ENCODE results near the gene COX5A. TPM values are rescaled to one million over a fixed set of nuclear protein-coding genes. Genes with fewer than 3 reads are reported as not detected.
"Not testable (repeated sequence)": the region's sequence is repeated elsewhere in the genome, so short reads cannot be mapped to it uniquely, and the experiment has no call there.

COX5A gene
- total RNA-seq, 2 experiments from 2014 or later, result 168 to 391 TPM

- DNase-seq (ENCODE audit: low spot score), result no peak
- Histone ChIP-seq H3K4me1 (ENCODE audit: insufficient read depth, low read length, poor library complexity, severe bottlenecking) (peaks cover 22% of the 10 kb centered on the region), H3K9me3 (ENCODE audit: low read length) (no peaks in the 10 kb centered on the region), H2AFZ (ENCODE audit: low read length) (no peak overlapping the region), H3K4me2 (ENCODE audit: low read length) (no peak overlapping the region), H4K20me1 (ENCODE audit: insufficient read depth, low read length) (no peaks in the 10 kb centered on the region), H3K27ac (ENCODE audit: low read depth, low read length, poor library complexity, severe bottlenecking) (no peak overlapping the region), H3K9me2 (ENCODE audit: insufficient read depth, low read length) (no peaks in the 10 kb centered on the region), H3K36me3 (ENCODE audit: insufficient read depth, low read length) (peaks cover 79% of the 10 kb centered on the region), H3K4me3 (ENCODE audit: low read depth, low read length, poor library complexity, severe bottlenecking) (no peak overlapping the region), H3K79me2 (ENCODE audit: insufficient read depth, low read depth, low read length) (no peaks in the 10 kb centered on the region)
- intact Hi-C loops (cut with micrococcal nuclease; ENCODE audit: unreplicated experiment), result no loop called here
- ChIA-PET POLR2A (interaction anchor here (0.6 to 1.1 kb wide), 2 partner anchors 10 to 45 kb away, joined by 3 read pairs; partner anchors contain the start of gene FAM219B), CTCF (ENCODE audit: unreplicated experiment) (no interaction called here)
- TF ChIP-seq CTCF (conservative IDR thresholded peaks at IDR 0.05; ENCODE audit: low read length) (no peak), EZH2phosphoT487 (IDR thresholded peaks at IDR 0.05; ENCODE audit: borderline replicate concordance, low read depth, low read length) (no peak)
- BruUV-seq (replicated peaks), result no TSS peak
Measured at GRCh38 chr15:74897300-74897701, 40.6 kb downstream of the COX5A start.

GRCh38 chr15:74896316-74896715 lies 41.6 kb downstream of the COX5A start:
- TF ChIP-seq CTCF (conservative IDR thresholded peaks at IDR 0.05; ENCODE audit: low read length) (no peak), EZH2phosphoT487 (IDR thresholded peaks at IDR 0.05; ENCODE audit: borderline replicate concordance, low read depth, low read length) (no peak)
- BruUV-seq (replicated peaks), result no TSS peak
- H3K36me3 ChIP-seq (ENCODE audit: insufficient read depth, low read length), result peaks cover 80% of the 10 kb centered on the region
- no peak overlapping the region for H3K4me2 ChIP-seq (ENCODE audit: low read length)
- intact Hi-C loops (cut with micrococcal nuclease; ENCODE audit: unreplicated experiment), result no loop called here
- H4K20me1 ChIP-seq (ENCODE audit: insufficient read depth, low read length), result no peaks in the 10 kb centered on the region
- POLR2A ChIA-PET, result interaction anchor here (1.2 to 1.5 kb wide), 2 partner anchors 9 to 10 kb away, joined by 3 to 5 read pairs; partner anchors contain the start of gene FAM219B
- no peak for DNase-seq (ENCODE audit: low spot score)
- H3K4me3 ChIP-seq (ENCODE audit: low read depth, low read length, poor library complexity, severe bottlenecking), result no peak overlapping the region
- CTCF ChIA-PET (ENCODE audit: unreplicated experiment), result interaction anchor here (0.5 kb wide), 1 partner anchor 51 kb away, joined by 3 read pairs; no protein-coding TSS in a partner anchor
- H3K27ac ChIP-seq (ENCODE audit: low read depth, low read length, poor library complexity, severe bottlenecking), result no peak overlapping the region
- H2AFZ ChIP-seq (ENCODE audit: low read length), result no peak overlapping the region
- H3K9me3 ChIP-seq (ENCODE audit: low read length), result no peaks in the 10 kb centered on the region
- H3K9me2 ChIP-seq (ENCODE audit: insufficient read depth, low read length), result no peaks in the 10 kb centered on the region
- peaks cover 13% of the 10 kb centered on the region for H3K4me1 ChIP-seq (ENCODE audit: insufficient read depth, low read length, poor library complexity, severe bottlenecking)
- no peaks in the 10 kb centered on the region for H3K79me2 ChIP-seq (ENCODE audit: insufficient read depth, low read depth, low read length)

GRCh38 chr15:74895830-74896229 lies 42.0 kb downstream of the COX5A start:
- Histone ChIP-seq H3K9me3 (ENCODE audit: low read length) (no peaks in the 10 kb centered on the region), H3K4me3 (ENCODE audit: low read depth, low read length, poor library complexity, severe bottlenecking) (no peak overlapping the region), H2AFZ (ENCODE audit: low read length) (no peak overlapping the region), H3K27ac (ENCODE audit: low read depth, low read length, poor library complexity, severe bottlenecking) (no peak overlapping the region), H3K4me1 (ENCODE audit: insufficient read depth, low read length, poor library complexity, severe bottlenecking) (peaks cover 14% of the 10 kb centered on the region), H3K36me3 (ENCODE audit: insufficient read depth, low read length) (peaks cover 77% of the 10 kb centered on the region), H3K4me2 (ENCODE audit: low read length) (no peak overlapping the region), H4K20me1 (ENCODE audit: insufficient read depth, low read length) (no peaks in the 10 kb centered on the region), H3K9me2 (ENCODE audit: insufficient read depth, low read length) (no peaks in the 10 kb centered on the region), H3K79me2 (ENCODE audit: insufficient read depth, low read depth, low read length) (no peaks in the 10 kb centered on the region)
- intact Hi-C loops (cut with micrococcal nuclease; ENCODE audit: unreplicated experiment), result no loop called here
- ChIA-PET CTCF (ENCODE audit: unreplicated experiment) (no interaction called here), POLR2A (interaction anchor here (1.2 to 1.5 kb wide), 2 partner anchors 10 to 11 kb away, joined by 3 to 5 read pairs; partner anchors contain the start of gene FAM219B)
- TF ChIP-seq EZH2phosphoT487 (IDR thresholded peaks at IDR 0.05; ENCODE audit: borderline replicate concordance, low read depth, low read length) (no peak), CTCF (conservative IDR thresholded peaks at IDR 0.05; ENCODE audit: low read length) (no peak)
- no peak for DNase-seq (ENCODE audit: low spot score)
- no TSS peak for BruUV-seq (replicated peaks)

GRCh38 chr15:74894383-74894782 lies 43.5 kb downstream of the COX5A start:
- H2AFZ ChIP-seq (ENCODE audit: low read length); H3K4me3 ChIP-seq (ENCODE audit: low read depth, low read length, poor library complexity, severe bottlenecking); H3K9me2 ChIP-seq (ENCODE audit: insufficient read depth, low read length); BruUV-seq (replicated peaks); H3K4me2 ChIP-seq (ENCODE audit: low read length); H3K27ac ChIP-seq (ENCODE audit: low read depth, low read length, poor library complexity, severe bottlenecking); H4K20me1 ChIP-seq (ENCODE audit: insufficient read depth, low read length); H3K9me3 ChIP-seq (ENCODE audit: low read length); H3K79me2 ChIP-seq (ENCODE audit: insufficient read depth, low read depth, low read length); DNase-seq (ENCODE audit: low spot score); CTCF ChIA-PET (ENCODE audit: unreplicated experiment); intact Hi-C loops (cut with micrococcal nuclease; ENCODE audit: unreplicated experiment): not testable (repeated sequence)
- peaks cover 22% of the 10 kb centered on the region for H3K4me1 ChIP-seq (ENCODE audit: insufficient read depth, low read length, poor library complexity, severe bottlenecking)
- H3K36me3 ChIP-seq (ENCODE audit: insufficient read depth, low read length), result peaks cover 63% of the 10 kb centered on the region
- POLR2A ChIA-PET, result interaction anchor here (0.9 kb wide), 1 partner anchor 37 kb away, joined by 5 read pairs; no protein-coding TSS in a partner anchor
